HG03469 (cell line): ENCODE results near the gene INTS11.
A peak's percentile ranks its signal among the peaks of the same experiment; 100 is the strongest.

Experiments
- ATAC-seq: cut with Tn5 transposase; IDR thresholded peaks from one replicate; pipeline ENCODE4 v1.9.1; 2021; ENCODE audit warnings: mild to moderate bottlenecking, moderate library complexity, moderate number of reproducible peaks; ENCODE audit not compliant: unreplicated experiment

Gene INTS11

DNA sequence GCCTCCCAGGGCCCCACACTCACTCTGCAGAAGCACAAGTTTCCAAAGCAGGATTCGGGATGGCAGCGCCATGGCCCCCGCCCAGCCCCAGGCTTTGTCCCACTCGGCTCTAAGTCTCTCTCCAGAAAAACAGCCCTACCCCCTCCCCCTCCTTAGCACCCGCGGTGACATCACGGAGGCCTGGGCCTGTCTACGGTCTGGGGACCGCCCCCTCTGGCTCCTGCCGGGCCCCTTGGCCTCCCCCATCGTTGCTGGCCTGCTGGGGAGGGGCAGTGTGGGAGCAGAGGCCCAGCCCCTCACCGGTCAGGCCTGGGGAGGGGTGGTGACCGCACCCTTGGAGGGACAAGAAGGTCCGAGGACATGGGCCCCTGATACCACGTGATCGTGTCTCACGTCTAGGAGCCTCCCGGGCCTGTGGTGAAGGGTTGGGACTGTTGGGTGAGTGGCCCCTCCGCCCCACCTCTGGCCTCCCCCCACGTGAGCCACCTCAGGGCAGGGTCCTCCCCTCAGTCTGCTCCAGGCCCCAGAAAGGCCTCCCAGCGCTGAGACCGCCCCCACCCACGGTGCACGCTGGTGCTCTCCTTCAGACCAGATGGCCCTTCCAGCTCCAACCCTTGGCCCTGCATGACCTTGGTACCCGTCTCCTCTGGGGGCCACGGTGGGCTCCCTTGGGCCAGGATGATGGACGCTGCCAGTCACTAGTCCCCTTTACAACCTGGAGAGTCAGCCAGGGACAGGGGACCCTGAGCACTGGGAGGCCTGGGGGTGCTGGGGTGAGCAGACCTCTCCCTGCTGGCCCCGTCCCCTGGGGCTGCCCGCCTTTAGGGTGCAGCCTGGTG lies 34.2 kb upstream of the INTS11 start, which contains the start of gene MXRA8:
Gene MXRA8 (minus strand): TSS at position 123 of the 839 bp plus-strand sequence. CDS start 51 bp downstream, at position 72.
- ATAC-seq: no peak

DNA sequence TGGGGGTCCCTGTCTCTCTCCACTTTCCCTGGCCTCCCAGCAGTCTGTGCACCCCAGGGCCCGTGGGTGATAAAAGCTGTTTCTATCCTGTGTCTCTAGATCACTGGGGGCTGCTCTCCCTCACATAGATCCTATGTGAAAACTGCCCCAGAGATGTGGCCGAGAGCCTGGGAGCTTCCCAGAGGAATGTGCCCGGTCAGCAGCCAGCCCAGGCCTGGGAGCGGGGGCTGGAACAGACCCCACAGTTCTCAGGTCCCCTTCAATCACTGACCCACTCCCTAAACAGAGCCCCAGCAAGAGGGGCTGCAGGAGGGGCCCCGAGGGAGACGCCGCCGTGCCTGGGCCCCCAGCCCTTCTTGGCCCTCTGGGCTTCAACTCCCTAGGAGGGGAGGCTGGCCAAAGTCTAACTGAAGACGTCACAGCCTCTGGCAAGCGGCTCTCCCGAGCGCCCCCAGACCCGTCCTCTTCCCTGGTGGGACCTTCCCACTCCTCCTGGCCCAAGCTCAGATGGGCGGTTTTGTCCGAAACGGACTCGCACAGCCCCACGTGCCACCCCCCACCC lies 33.5 kb upstream of the INTS11 start:
- no peak for ATAC-seq

DNA sequence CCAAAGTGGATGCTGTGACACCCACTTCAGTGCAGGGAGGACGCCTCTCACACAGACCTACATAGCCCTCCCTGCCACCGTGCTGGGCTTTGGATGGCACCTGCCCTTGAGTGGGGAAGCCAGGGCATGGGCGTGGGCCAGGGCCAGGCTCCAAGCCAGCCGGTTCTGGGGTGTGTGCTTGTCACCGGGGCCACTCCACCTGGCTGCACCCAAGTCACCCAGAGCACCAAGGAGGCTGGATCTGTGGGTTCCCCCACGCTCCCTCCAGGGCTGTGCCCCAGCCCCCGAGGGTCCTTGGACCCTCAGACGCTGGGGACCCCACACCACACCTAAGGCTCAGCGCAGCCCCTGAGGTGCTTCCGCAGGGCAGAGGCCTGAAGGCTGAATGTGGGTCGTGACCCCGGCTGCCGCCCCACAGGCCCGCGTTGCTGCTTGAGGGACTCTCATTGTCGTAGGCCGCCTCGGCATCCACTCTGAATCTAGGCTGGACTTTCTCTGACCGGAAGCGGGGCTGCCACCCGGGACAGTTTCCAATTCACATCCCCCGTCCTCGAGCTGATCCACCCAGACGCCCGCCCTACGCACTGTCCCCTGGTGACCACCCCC lies 32.4 kb upstream of the INTS11 start:
- ATAC-seq: no peak

DNA sequence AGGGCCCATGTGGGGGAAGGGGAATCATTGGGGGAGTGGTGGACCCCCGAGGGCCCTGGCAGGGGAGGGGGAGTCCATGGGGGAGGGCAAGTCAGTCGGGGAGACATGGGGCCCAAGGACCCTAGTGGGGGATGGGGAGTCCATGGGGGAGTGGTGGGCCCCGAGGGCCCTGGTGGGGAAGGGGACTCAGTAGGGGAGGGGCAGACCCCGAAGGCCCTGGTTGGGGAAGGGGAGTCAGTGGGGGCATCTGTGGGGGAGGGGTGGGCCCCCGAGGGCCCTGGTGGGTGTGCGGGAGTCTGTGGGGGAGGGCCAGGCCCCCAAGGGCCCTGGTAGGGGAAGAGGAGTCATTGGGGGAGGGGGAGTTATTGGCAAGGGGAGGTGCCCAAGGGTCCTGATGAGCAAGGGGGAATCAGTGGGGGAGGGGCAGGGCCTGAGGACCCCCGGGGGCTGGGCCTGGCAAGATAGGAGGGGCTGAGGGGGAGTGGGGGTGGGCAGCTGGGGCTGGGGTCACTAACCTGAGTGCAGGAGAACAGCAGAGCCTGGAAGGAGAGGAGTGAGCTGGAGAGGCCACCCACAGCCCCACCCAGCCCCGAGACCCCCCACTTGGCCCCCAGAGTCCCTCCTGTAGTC lies 31.8 kb upstream of the INTS11 start:
- no peak for ATAC-seq

DNA sequence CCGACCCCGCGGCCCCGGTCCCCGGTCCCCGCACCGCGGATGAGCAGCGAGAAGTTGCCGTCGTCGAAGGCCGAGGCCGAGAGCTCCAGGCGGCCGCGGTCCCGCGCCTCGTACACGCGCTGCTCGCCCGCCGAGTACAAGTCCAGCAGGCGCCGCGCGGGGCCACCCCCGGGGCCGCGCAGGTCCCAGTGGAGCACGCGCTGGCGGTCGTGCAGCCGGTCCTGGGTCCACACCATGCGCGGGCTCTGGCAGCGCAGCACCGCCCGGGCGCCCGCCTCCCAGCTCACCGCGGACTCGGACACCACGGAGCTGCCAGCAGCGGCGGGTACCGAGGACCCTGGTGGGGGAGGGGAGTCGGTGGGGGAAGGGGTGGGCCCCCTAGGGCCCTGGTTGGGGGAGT lies 31.0 kb upstream of the INTS11 start:
- no peak for ATAC-seq

DNA sequence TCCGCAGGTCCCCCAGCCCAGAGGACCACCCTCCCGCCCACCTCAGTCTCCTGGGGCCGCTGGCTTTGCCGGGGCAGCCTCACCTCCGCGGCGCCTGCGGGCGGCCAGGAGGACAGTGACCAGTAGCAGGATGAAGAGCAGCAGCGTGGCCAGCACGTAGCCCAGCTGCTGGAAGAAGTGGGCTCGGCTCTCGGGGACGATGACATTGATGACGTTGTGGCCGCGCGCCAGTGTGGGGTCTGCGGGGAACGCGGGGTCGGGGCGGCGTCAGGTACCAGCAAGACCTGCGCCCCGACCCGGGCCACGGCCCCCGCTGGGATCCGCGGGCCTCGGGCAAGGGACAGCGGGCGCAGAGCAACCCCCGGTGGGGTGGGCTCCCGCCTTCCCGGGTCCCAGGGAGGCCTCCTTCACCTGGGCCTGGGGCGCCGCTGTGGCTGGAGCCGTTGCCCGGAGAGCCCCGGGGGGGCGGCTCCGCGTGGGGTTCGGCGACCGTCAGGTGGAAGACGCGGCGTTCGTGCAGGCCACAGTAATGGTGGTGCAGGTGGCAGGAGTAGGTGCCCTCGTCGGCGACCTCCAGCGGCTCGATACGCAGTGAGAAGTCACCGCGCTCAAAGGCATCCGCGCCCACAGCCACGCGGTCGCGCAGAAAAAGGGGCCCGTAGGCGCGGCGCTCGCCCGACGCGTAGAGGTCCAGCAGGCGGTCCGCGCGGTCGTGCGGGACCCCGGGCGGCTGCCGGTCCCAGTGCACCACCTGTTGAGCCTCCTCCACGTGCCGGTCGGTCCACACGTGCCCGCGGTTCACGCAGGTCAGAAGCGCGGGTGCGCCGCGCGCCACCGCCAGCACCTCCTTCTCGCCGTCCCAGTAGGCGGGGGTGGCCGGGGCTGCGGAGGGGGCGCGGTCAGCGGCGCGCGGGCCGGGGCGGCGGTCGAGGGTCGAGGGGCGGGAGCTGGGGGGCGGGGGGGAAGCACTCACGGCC lies 30.1 kb upstream of the INTS11 start:
- ATAC-seq: no peak

DNA sequence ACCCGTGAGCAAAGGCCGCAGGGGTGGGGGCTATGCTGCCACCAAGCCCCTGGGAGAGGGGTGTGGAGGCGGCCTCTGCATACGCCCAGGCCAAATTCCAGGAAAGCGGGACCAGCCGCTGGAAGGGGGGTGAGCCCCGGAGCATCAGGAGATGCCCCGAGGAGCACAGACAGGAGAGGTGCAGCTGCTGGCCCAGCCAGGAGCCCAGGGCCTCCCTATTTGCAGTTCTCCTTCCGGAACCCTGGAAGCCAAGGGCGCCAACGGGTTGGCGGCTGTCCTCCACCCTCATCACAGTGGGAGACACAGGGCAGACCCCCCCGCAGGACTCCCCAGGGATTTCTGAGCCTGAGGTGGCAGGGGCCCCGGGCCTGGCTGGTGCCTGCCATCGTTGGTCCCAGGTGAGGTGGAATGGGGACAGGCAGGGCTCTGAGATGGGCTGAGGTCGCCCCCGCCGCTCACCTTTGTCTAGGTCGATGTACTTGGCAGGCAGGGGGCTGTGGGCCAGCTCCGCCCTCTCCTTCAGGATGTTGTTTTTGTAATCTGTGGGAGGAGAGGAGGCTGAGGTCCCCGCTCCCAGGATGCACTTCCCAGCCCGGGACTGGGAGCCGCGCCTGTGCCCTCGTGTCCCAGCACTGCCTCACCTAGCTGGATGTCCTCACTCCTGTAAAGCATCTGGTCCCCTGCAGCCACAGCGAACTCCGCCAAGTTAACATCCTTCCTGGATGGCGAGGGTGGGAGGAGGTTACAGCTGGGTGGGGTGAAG lies 29.1 kb upstream of the INTS11 start:
- no peak for ATAC-seq

DNA sequence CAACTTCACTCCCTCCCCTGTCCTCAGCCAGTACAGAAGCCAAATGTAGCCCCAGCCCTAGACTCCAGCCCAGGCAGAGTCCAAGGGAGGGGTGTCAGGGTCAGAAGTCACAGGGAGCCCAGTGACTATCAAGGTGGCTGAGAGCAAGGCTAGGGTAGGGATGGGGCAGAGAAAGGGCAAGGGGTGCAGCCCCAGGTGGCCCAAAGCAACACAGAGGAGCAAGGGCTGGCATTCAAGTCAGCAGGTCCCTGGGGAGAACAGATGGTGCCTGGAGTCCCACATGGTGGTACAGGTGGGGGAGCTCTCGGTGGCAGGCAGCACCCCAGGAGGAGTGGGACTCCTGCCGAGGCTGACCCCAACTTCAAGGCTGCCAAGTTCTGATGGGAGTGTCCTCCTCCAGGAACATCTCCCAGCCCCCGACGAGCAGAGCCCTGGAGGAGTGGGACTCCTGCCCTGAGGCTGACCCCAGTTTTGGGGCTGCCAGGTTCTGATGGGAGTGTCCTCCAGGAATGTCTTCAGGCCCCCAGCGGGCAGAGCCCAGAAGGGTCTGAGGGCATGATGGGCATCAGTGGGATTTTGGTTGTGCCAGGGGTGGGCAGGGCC lies 28.4 kb upstream of the INTS11 start:
- no peak for ATAC-seq

DNA sequence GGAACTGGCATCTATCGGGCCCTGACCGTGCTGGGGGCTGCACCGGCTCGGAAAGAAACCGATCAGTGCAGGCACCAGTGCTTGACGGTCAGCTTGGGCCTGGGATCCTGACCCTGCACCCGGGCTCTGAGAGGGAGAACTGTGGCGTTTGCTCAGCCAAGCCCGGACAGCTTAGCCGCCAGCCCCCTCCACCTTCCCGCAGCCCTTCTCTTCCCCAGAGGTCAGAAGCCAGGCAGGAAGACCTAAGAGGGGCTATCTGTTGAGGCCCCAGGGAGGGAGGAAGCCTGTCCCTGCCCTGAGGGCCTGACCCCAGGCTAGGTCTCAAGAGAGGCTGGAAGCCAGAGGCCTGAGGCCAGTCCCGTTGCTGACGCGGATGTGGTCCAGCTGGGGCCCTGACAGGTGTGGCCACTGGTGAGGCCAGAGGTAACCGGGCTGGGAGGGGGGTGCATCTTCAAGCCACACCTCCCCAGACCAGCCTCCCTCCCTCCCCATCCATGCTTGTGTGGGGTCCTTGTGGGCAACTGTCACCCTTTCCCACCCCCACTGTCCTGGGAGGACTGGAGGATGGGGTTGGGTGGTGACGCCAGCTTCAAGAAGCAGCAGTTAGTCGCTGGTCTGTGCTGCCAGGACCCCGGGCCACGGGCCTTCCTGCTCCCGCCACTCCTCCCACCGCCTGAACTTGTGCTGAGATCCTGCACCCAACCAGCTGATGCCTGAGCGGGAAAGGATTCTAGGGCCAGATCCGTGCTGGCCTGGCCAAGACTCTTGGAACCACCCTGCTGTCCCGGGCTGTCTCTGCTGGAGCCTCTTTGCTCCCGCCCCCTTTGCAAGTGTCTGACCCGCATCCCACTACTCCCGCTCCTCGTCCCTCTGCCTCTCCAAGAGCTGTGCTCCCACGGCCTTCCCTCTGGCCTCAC lies 27.3 kb upstream of the INTS11 start:
- no peak for ATAC-seq

DNA sequence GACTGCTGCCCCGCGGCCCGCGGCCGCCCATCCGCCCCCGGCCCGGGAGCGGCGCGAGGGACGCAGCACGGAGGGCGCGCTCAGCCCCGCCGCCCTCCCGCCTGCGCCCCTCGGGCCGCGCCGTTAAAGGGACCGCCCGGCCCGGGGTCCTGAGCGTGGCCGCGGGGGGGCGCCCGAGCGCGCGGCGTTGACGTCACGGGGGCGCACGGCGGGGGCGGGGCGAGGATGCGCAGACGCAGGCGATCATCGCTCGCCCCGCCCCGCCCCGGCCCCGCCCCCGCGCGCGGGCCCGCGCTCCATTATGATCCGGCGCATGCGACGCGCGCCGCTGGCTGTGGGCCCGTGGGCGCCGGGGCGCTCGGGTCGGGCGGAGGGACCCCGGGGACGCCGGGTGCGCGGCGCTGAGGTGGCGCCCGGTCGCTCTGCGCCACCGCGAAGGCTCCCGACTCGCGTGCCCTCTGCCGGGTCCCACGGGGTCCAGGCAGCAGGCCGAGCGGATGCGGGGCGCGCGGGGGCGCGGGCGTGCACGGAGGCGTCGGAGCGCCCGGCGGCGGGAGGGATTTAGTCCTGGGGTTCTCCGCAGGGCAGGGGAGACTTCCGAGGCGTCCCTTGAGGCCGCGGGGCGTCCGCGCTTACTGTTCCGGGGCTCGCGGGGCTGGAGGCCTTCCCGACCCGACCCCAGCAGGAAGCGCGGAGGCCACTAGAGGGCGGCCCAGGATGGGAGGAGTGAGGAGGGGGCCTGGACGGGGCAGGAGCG lies 25.0 kb upstream of the INTS11 start, which contains the start of gene DVL1:
Gene DVL1 (minus strand): TSS at position 163 of the 757 bp plus-strand sequence. CDS start 353 bp downstream, outside the sequence.
- peak; percentile 33 for ATAC-seq

DNA sequence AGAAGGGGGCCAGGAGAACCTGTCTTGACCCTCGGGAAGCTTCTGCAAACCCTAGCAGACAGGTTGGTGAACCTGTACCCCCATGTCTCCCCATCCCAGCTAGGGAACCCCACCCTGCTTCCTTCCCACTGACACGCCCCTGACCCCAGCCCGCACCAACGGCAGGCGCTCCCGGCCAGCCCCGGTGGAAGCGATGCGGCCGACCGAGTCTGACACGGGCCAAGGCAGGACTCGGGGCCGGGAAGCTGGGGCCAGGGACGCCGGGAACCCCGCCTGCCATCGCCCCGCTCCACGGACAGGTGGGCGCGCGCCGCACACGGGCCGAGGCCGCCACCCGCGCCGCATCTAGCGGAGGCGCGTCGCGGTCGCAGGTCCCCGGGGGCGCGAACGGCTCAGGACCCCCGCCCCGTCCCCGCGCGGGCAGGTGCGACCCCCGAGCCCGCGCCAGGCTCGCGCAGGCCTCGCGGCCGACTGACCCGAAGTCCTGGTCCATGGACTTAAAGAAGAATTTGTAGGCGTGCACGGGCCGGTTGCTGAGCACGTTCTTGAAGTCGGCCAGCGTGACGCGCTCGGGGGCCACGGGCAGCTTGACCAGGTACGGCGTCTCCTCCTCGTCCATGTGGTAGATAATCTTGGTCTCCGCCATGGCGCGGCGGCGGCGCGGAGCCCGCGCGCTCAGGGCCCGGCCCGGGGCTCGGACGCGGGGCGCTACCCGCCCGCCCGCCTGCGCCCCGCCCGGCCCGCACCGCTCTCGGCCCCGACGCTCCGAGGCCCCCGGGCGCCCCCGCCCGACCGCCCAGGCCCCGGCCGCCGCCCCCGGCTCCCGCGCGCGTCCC lies 24.2 kb upstream of the INTS11 start:
- ATAC-seq: no peak

DNA sequence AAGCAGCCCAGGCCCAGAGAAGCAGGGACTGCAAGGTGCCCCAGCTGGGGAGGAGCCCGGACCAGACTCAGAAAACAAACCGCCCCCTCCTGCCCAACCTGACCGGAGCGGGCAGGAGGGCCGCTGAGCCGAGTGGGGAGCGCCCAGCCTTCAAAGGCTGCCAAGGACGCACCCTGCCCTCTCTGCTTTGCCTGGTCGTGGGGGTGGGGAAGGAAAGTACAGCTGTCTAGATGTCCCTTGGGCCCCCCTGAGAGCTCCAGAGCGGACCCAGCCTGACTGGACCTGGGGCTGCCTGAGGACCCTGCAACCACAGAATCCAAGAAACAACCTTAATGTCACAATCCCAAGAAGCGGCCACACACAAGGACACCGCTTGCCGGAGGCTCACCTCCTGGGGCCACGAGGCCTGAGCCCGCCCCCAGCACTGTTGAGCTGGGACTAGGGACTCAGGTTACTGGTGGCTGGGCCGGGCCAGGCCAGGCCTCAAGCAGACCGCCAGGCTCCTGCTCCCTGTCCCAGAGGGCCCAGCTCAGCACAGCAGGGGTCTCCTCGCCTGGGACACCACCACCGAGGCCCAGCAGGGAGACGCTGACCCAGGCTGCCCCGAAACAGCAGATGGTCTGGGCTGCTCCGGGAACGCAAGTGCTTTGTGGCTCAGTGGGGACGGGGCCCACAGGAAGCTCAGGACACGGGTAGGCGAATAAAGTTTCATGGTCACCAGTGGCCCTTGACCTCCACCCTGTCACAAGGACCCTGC lies 23.4 kb upstream of the INTS11 start:
- no peak for ATAC-seq

DNA sequence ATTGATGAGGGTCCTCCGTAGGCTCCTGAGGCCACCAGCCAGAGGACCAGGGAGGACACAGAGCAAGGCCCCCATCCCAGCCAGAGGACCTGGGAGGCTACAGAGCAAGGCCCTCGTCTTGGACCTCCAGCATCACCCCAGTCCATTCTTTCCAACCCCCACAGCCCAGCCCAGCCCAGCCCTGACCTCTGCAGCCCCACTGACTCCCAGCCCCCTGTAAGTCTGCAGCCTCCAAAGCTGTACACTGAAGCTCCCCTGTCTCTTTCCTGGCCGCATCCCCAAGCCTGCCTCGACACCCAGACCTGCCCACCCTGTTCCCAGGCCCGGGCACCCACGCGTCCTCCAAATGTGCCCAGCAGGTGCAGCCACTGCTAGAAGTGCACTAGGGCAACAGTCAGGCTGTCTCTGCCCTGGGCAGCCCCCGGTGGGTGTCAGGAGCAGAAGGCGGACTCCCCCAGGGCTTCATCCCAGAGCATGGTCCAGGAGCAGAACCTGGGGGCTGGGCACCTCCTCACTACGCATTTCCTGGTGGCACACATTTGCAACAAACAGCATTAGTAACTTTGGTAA lies 22.7 kb upstream of the INTS11 start:
- ATAC-seq: no peak

DNA sequence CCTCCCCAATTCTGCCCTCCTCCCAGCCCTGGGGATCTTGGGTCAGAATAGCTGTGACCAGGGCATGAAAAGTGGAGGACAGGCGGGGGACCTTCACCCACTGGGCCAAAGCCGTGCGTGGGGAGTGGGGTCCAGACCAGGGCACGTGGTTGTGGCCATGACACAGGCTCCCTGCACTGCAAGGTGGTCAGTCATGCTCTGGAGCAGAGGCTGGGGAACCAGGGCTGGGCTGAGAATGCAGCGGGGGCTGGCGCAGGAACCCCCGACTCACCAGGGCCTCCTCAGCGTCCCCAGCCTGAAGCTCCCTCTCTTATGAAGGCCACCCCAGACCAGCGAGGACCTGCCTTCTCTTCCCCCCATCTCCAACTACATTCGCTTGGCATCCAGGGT lies 22.0 kb upstream of the INTS11 start:
- no peak for ATAC-seq

DNA sequence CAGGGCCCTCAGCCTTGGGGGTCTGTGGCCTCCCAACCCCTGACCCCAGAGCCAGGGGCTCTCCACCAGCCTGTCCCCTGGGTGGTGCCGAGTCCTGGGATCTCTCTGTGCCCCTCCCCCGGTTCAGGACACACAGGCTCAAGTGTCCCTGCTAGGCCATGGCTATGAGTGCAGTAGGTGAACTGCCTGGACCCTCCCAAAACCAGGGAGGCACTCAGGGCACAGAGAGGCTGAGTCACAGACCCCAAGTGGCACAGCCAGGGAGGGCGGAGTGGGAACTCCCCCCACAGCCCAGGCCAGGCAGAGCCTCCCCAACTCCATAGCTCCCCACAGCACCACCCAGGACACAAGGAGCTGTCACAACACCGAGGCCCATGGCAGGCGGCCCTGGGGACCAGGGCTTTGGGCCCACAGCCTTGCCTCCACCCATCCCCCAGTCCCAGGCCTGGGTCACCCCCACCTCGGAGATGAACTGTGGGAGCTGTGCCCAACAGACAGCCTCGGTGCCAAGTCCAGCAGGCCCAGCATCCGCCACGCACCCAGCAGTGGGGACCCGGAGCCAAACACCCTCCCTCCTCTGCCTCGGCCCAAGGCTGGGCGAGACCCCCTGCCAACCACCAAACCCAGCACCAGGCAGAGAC lies 21.5 kb upstream of the INTS11 start:
- ATAC-seq: no peak
